Activated CD4-positive, alpha-beta T cell treated with anti-CD3 and anti-CD28 coated beads for 48 hours (primary cell): ENCODE results near the gene MAGEA10.
"Not testable (repeated sequence)": the region's sequence is repeated elsewhere in the genome, so short reads cannot be mapped to it uniquely, and the experiment has no call there.

Experiments used
- DNase-seq: peaks from one replicate; pipeline ENCODE4 v3.0.0-alpha.2; 2020

MAGEA10 gene

GRCh38 chrX:152138388-152138784 lies at the start of gene MAGEA10:
TSS of gene MAGEA10 (minus strand) at chrX:152138577. CDS start at chrX:152135620, 2,957 bp downstream.
- DNase-seq, result no peak

GRCh38 chrX:152177497-152178269 lies 39.3 kb upstream of the MAGEA10 start:
- DNase-seq, result no peak

- no peak for DNase-seq
Observed at GRCh38 chrX:152177052-152177451, 38.7 kb upstream of the MAGEA10 start.

GRCh38 chrX:152175892-152176291 lies 37.5 kb upstream of the MAGEA10 start:
- DNase-seq, result not testable (repeated sequence)

- DNase-seq, result not testable (repeated sequence)
Observed at GRCh38 chrX:152173923-152174322, 35.5 kb upstream of the MAGEA10 start.

- no peak for DNase-seq
Observed at GRCh38 chrX:152170621-152171020, 32.2 kb upstream of the MAGEA10 start.

GRCh38 chrX:152165033-152165743 lies 26.8 kb upstream of the MAGEA10 start:
- DNase-seq, result no peak

- no peak for DNase-seq
Observed at GRCh38 chrX:152157042-152157441, 18.7 kb upstream of the MAGEA10 start.

GRCh38 chrX:152155766-152156310 lies 17.5 kb upstream of the MAGEA10 start:
- no peak for DNase-seq

GRCh38 chrX:152154050-152154449 lies 15.7 kb upstream of the MAGEA10 start:
- DNase-seq, result no peak

- no peak for DNase-seq
Observed at GRCh38 chrX:152151256-152151655, 12.9 kb upstream of the MAGEA10 start.

- DNase-seq, result no peak
Observed at GRCh38 chrX:152149648-152150047, 11.3 kb upstream of the MAGEA10 start.

- no peak for DNase-seq
Observed at GRCh38 chrX:152139589-152139988, 1.2 kb upstream of the MAGEA10 start.

- no peak for DNase-seq
Observed at GRCh38 chrX:152137771-152138387, 498 bp downstream of the MAGEA10 start.

- no peak for DNase-seq
Observed at GRCh38 chrX:152136312-152136711, 2.1 kb downstream of the MAGEA10 start.

GRCh38 chrX:152131525-152131924 lies 6.9 kb downstream of the MAGEA10 start:
- DNase-seq, result no peak

- DNase-seq, result not testable (repeated sequence)
Observed at GRCh38 chrX:152129069-152129844, 9.1 kb downstream of the MAGEA10 start.

GRCh38 chrX:152117305-152117704 lies 21.1 kb downstream of the MAGEA10 start:
- no peak for DNase-seq

GRCh38 chrX:152108527-152108926 lies 29.9 kb downstream of the MAGEA10 start:
- no peak for DNase-seq

GRCh38 chrX:152103866-152104265 lies 34.5 kb downstream of the MAGEA10 start:
- no peak for DNase-seq

GRCh38 chrX:152086141-152086540 lies 52.2 kb downstream of the MAGEA10 start:
- DNase-seq, result no peak
